H1 (cell line): Measurements from ENCODE around the gene FUNDC2. TPM values are rescaled to one million over a fixed set of nuclear protein-coding genes. Genes with fewer than 3 reads are reported as not detected.

Experiments used
- CTCF ChIA-PET: fragments of 300-600 bp; sonication (Branson Sonifier 250); formaldehyde crosslinking; loops from one replicate; lab custom pipeline; 2021; ENCODE audit not compliant: partially characterized antibody; lab: Charles Lee
- POLR2A ChIA-PET: fragments of 300-600 bp; sonication (Branson Sonifier 250); formaldehyde crosslinking; loops from one replicate; lab custom pipeline; 2021; ENCODE audit warnings: inconsistent platforms; ENCODE audit not compliant: partially characterized antibody; lab: Charles Lee
- DNase-seq, 2 experiments: peaks; one replicate each; pipeline versions ENCODE4 v3.0.0 to v3.0.0-alpha.2; 2010 to 2022; ENCODE audit warnings: low spot score in 2 of 2, low read depth in 1 of 2, mixed read lengths in 1 of 2
- FAIRE-seq: peaks from 2 replicates; lab custom pipeline; 2011; peaks lifted over from hg19 to GRCh38; lab: Jason Lieb, UNC
- H2AFZ ChIP-seq: 2 replicates; pipeline ENCODE4 v1.8.1; 2012; ENCODE audit warnings: low read length, inconsistent platforms
- H2AK5ac ChIP-seq: 2 replicates; pipeline ENCODE4 v1.6.1; 2013; ENCODE audit warnings: low read depth, low read length
- H2BK120ac ChIP-seq: replicated peaks from 2 replicates; pipeline ENCODE3; 2013; ENCODE audit warnings: low read depth, low read length, inconsistent platforms
- H2BK12ac ChIP-seq: 2 replicates; pipeline ENCODE4 v1.6.1; 2013; ENCODE audit warnings: low read depth, low read length
- H2BK15ac ChIP-seq: 2 replicates; pipeline ENCODE4 v1.6.1; 2013; ENCODE audit warnings: low read length
- H2BK20ac ChIP-seq: 2 replicates; pipeline ENCODE4 v1.6.1; 2013; ENCODE audit warnings: low read length
- H2BK5ac ChIP-seq: 2 replicates; pipeline ENCODE4 v1.6.1; 2013; ENCODE audit warnings: low read depth, low read length
- H3K14ac ChIP-seq: 2 replicates; pipeline ENCODE4 v1.6.1; 2013; ENCODE audit warnings: inconsistent platforms; ENCODE audit not compliant: insufficient read length
- H3K18ac ChIP-seq: 2 replicates; pipeline ENCODE4 v1.6.1; 2013; ENCODE audit warnings: low read length; ENCODE audit errors: extremely low read depth
- H3K23ac ChIP-seq: 2 replicates; pipeline ENCODE4 v1.6.1; 2013; ENCODE audit warnings: inconsistent platforms; ENCODE audit not compliant: insufficient read length
- H3K23me2 ChIP-seq: 2 replicates; pipeline ENCODE4 v1.6.1; 2013; ENCODE audit warnings: low read depth, low read length
- H3K27ac ChIP-seq: 2 replicates; pipeline ENCODE4 v1.6.1; 2011; ENCODE audit warnings: low read depth, low read length, inconsistent platforms
- H3K27me3 ChIP-seq, 4 experiments: replicated peaks in 1 of 4; 1 replicate in 1 of 4; 2 replicates in 3 of 4; pipeline versions ENCODE4 v1.6.1 to v1.8.1; 2011 to 2013; ENCODE audit warnings: low read length in 3 of 4, mild to moderate bottlenecking in 3 of 4, inconsistent platforms in 2 of 4, mixed read lengths in 2 of 4, moderate library complexity in 1 of 4; ENCODE audit not compliant: control insufficient read depth in 3 of 4, insufficient read depth in 3 of 4; ENCODE audit errors: extremely low read depth in 1 of 4
- H3K36me3 ChIP-seq, 4 experiments: 2 replicates each; pipeline versions ENCODE4 v1.6.1 to v1.8.1; 2011 to 2013; ENCODE audit warnings: mild to moderate bottlenecking in 4 of 4, low read length in 3 of 4, moderate library complexity in 2 of 4, control low read depth in 1 of 4, inconsistent platforms in 1 of 4; ENCODE audit not compliant: insufficient read depth in 4 of 4, control insufficient read depth in 2 of 4
- H3K4ac ChIP-seq: replicated peaks from 2 replicates; pipeline ENCODE3; 2013; ENCODE audit warnings: low read length, low read depth, mixed read lengths, inconsistent platforms; ENCODE audit not compliant: insufficient read length
- H3K4me1 ChIP-seq, 4 experiments: replicated peaks in 1 of 4; 1 replicate in 1 of 4; 2 replicates in 3 of 4; pipeline versions ENCODE4 v1.6.1 to v1.8.1; 2011 to 2013; ENCODE audit warnings: low read length in 3 of 4, inconsistent platforms in 2 of 4, mixed read lengths in 1 of 4; ENCODE audit not compliant: insufficient read depth in 4 of 4, control insufficient read depth in 3 of 4
- H3K4me2 ChIP-seq, 2 experiments: 2 replicates each; pipeline versions ENCODE4 v1.6.1 to v1.8.1; 2011 to 2013; ENCODE audit warnings: low read depth in 2 of 2, low read length in 2 of 2, control low read depth in 1 of 2, inconsistent platforms in 1 of 2, mild to moderate bottlenecking in 1 of 2; ENCODE audit not compliant: insufficient read depth in 1 of 2
- H3K4me3 ChIP-seq, 4 experiments: fragments of 200-600, 300-600 bp in 1 of 4; sonication (generic), shearing (Covaris generic), sonication (Bioruptor Twin) in 1 of 4; 2 replicates each; pipeline versions ENCODE4 v1.5.1 to v1.8.1; 2011 to 2016; ENCODE audit warnings: low read length in 4 of 4, low read depth in 3 of 4, control low read depth in 2 of 4, inconsistent platforms in 2 of 4, mild to moderate bottlenecking in 2 of 4, mixed read lengths in 1 of 4, moderate library complexity in 1 of 4; ENCODE audit not compliant: insufficient read depth in 2 of 4; ENCODE audit errors: extremely low read depth in 1 of 4
- H3K56ac ChIP-seq: replicated peaks from 2 replicates; pipeline ENCODE3; 2013; ENCODE audit warnings: low read depth, mild to moderate bottlenecking, mixed read lengths, low read length, inconsistent platforms; ENCODE audit not compliant: insufficient read length
- H3K79me1 ChIP-seq: 2 replicates; pipeline ENCODE4 v1.6.1; 2013; ENCODE audit warnings: low read depth, low read length, control low read depth
- H3K79me2 ChIP-seq, 2 experiments: 2 replicates each; pipeline versions ENCODE4 v1.6.1 to v1.8.1; 2012 to 2013; ENCODE audit warnings: low read length in 2 of 2, mild to moderate bottlenecking in 2 of 2, inconsistent platforms in 1 of 2; ENCODE audit not compliant: insufficient read depth in 2 of 2, control insufficient read depth in 1 of 2
- H3K9ac ChIP-seq, 4 experiments: replicated peaks in 1 of 4; 1 replicate in 1 of 4; 2 replicates in 3 of 4; pipeline versions ENCODE4 v1.6.1 to v1.8.1; 2011 to 2013; ENCODE audit warnings: low read depth in 3 of 4, low read length in 3 of 4, control low read depth in 2 of 4, mild to moderate bottlenecking in 2 of 4, moderate library complexity in 2 of 4, inconsistent platforms in 1 of 4; ENCODE audit errors: extremely low read depth in 1 of 4
- H3K9me3 ChIP-seq, 2 experiments: 2 replicates each; pipeline versions ENCODE4 v1.6.1 to v1.8.1; 2012 to 2013; ENCODE audit warnings: mild to moderate bottlenecking in 2 of 2, moderate library complexity in 2 of 2, control low read depth in 1 of 2, inconsistent platforms in 1 of 2, low read depth in 1 of 2, low read length in 1 of 2, mixed read lengths in 1 of 2; ENCODE audit not compliant: insufficient read depth in 2 of 2
- H4K20me1 ChIP-seq, 2 experiments: replicated peaks in 1 of 2; 2 replicates each; pipeline versions ENCODE3 to v1.8.1; 2011 to 2013; ENCODE audit warnings: inconsistent platforms in 2 of 2, low read length in 2 of 2, mild to moderate bottlenecking in 1 of 2; ENCODE audit not compliant: insufficient read depth in 2 of 2, control insufficient read depth in 1 of 2
- H4K5ac ChIP-seq: 2 replicates; pipeline ENCODE4 v1.6.1; 2013; ENCODE audit warnings: low read length, low read depth, mixed read lengths, inconsistent platforms; ENCODE audit not compliant: insufficient read length
- H4K8ac ChIP-seq: 2 replicates; pipeline ENCODE4 v1.8.0; 2013; ENCODE audit warnings: mild to moderate bottlenecking, moderate library complexity, low read length, inconsistent platforms; ENCODE audit not compliant: insufficient read depth; ENCODE audit errors: extremely low read depth
- H4K91ac ChIP-seq: replicated peaks from 2 replicates; pipeline ENCODE3; 2013; ENCODE audit warnings: low read length, mixed read lengths, inconsistent platforms; ENCODE audit not compliant: insufficient read length
- ASH2L ChIP-seq: fragments of 200-600, 300-600 bp; sonication (generic); IDR thresholded peaks from one replicate; pipeline ENCODE4 v1.7.1; 2017; ENCODE audit warnings: low read length
- SP2 ChIP-seq: IDR thresholded peaks from 2 replicates; pipeline ENCODE4 v1.6.1; 2012; ENCODE audit warnings: mild to moderate bottlenecking, low read length, inconsistent platforms
- WGBS, 2 experiments: shearing (Covaris generic) in 1 of 2; methylation state at CpG; one replicate each; pipeline versions ENCODE4 v1.1.6 to v1.1.7; 2013 to 2015; ENCODE audit warnings: low lambda C conversion rate in 2 of 2, mixed read lengths in 2 of 2, inconsistent platforms in 1 of 2, low coverage in 1 of 2, missing lambda C conversion rate in 1 of 2; ENCODE audit not compliant: insufficient replicate concordance in 2 of 2, insufficient coverage in 1 of 2, insufficient read length in 1 of 2; ENCODE audit errors: extremely low coverage in 1 of 2, missing lambda C conversion rate in 1 of 2; 5-methylcytosine and 5-hydroxymethylcytosine counted together
- polyA plus RNA-seq, 7 experiments: library from polyadenylated mRNA; depleted of rRNA in 3 of 7; stranded (reverse) in 5 of 7; unstranded in 2 of 7; fragments of >200 nt in 5 of 7; fragments of 200-250 nt in 2 of 7; gene quantifications; 1 replicate in 5 of 7; 2 replicates in 1 of 7; 4 replicates in 1 of 7; pipeline versions ENCODE4 v1.2.1 to v1.2.3, GENCODE V29; 2011 to 2013; ENCODE audit warnings: missing spikeins in 2 of 7, mixed read lengths in 2 of 7
- total RNA-seq: library from RNA; stranded (reverse); fragmentation: NEBNext Ultra II Directional; extraction: Animal tissue kit (Norgen Biotek cat#: 25700); gene quantifications from 2 replicates; pipeline ENCODE4 v1.2.1, GENCODE V29; 2021
- TF ChIP-seq, protein P1 (sequence below): IDR thresholded peaks from 2 replicates; pipeline ENCODE4 v1.6.1; 2012; ENCODE audit warnings: inconsistent platforms

The FUNDC2 gene
- total and polyA plus RNA-seq, 2 of the 8 experiments (the other 6 are each of a cell fraction or from before 2014, with no cell fraction given) = 67.7 to 93.7 TPM

DNA sequence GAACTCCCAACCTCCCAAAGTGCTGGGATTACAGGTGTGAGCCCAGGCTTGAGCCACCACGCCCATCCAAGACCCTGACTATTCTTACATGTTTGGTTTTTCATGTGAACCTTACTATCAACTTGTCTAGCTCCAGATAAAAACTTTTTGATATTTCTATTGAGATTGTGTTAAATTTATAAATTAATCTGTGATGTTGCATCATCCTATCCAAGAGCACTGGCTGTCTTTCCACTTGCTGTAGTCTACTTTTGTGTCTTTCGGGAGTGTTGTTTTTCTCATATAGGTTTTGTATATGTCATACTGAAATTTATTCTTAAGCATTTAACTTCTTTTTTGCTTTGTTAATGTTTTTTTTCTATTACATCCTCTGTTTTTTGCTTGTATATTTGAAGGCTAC lies 79.3 kb downstream of the FUNDC2 start:
- DNase-seq = no peak
- H2BK5ac ChIP-seq = no peak overlapping the region
- H3K36me3 ChIP-seq = no peaks in the 10 kb centered on the region; a peak in 1 of 8 replicates
- CTCF ChIA-PET = interaction anchor here (3.5 kb wide), 1 partner anchor 11 kb away, joined by 16 read pairs; no protein-coding TSS in a partner anchor
- no peak overlapping the region for H3K56ac ChIP-seq
- FAIRE-seq = no peak
- H4K20me1 ChIP-seq = no peaks in the 10 kb centered on the region
- H3K14ac ChIP-seq = no peak overlapping the region
- H2BK120ac ChIP-seq = no peak overlapping the region
- H4K91ac ChIP-seq = no peak overlapping the region
- no peaks in the 10 kb centered on the region for H3K79me2 ChIP-seq
- no peak overlapping the region for H2BK12ac ChIP-seq
- no peak overlapping the region for H3K4me2 ChIP-seq
- no peaks in the 10 kb centered on the region for H3K27me3 ChIP-seq
- H3K27ac ChIP-seq = no peak overlapping the region
- POLR2A ChIA-PET = no interaction called here
- H3K4me3 ChIP-seq = no peak overlapping the region
- no peaks in the 10 kb centered on the region for H3K4me1 ChIP-seq
- no peak overlapping the region for H3K23ac ChIP-seq
- H3K18ac ChIP-seq = no peak overlapping the region
- no peaks in the 10 kb centered on the region for H3K23me2 ChIP-seq
- WGBS, 2 experiments = 85% methylated on average over 2 of the region's 2 CpGs; no CpG with 5 or more reads in 1 of the 2 experiments
- H3K79me1 ChIP-seq = no peaks in the 10 kb centered on the region
- no peak overlapping the region for H2AFZ ChIP-seq
- H2BK20ac ChIP-seq = no peak overlapping the region
- no peak overlapping the region for H4K8ac ChIP-seq
- no peaks in the 10 kb centered on the region for H3K9me3 ChIP-seq
- no peak overlapping the region for H3K4ac ChIP-seq
- H2AK5ac ChIP-seq = no peak overlapping the region
- H3K9ac ChIP-seq = no peak overlapping the region
- no peak overlapping the region for H4K5ac ChIP-seq
- no peak overlapping the region for H2BK15ac ChIP-seq
- TF ChIP-seq SP2 (no peak), ASH2L (no peak)
- TF ChIP-seq, protein P1, sequence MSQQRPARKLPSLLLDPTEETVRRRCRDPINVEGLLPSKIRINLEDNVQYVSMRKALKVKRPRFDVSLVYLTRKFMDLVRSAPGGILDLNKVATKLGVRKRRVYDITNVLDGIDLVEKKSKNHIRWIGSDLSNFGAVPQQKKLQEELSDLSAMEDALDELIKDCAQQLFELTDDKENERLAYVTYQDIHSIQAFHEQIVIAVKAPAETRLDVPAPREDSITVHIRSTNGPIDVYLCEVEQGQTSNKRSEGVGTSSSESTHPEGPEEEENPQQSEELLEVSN = no peak
